Osteoblast (primary cell): ENCODE data around the gene TMEM255B. TPM values are rescaled to one million over a fixed set of nuclear protein-coding genes. Genes with fewer than 3 reads are reported as not detected.

Experiments
- DNase-seq: peaks from one replicate; pipeline ENCODE4 v3.0.0; 2011; ENCODE audit warnings: low spot score, mixed read lengths; ENCODE audit not compliant: insufficient read length; ENCODE audit errors: missing footprints
- H2AFZ ChIP-seq: 2 replicates; pipeline ENCODE4 v1.6.0; 2011; ENCODE audit warnings: mild to moderate bottlenecking, low read length
- H3K27ac ChIP-seq: 2 replicates; pipeline ENCODE4 v1.5.1; 2011; ENCODE audit warnings: mild to moderate bottlenecking, low read depth, low read length, moderate library complexity
- H3K27me3 ChIP-seq: 2 replicates; pipeline ENCODE4 v1.6.0; 2012; ENCODE audit warnings: mild to moderate bottlenecking, control low read depth, inconsistent platforms, low read length, moderate library complexity; ENCODE audit not compliant: insufficient read depth
- H3K36me3 ChIP-seq: 2 replicates; pipeline ENCODE4 v1.5.1; 2011; ENCODE audit warnings: mild to moderate bottlenecking, low read length, control low read depth, moderate library complexity; ENCODE audit not compliant: insufficient read depth
- H3K4me1 ChIP-seq: 2 replicates; pipeline ENCODE4 v1.5.1; 2011; ENCODE audit warnings: mild to moderate bottlenecking, low read length, control low read depth, moderate library complexity; ENCODE audit not compliant: insufficient read depth
- H3K4me2 ChIP-seq: 2 replicates; pipeline ENCODE4 v1.6.0; 2011; ENCODE audit warnings: mild to moderate bottlenecking, low read length; ENCODE audit not compliant: insufficient read depth
- H3K4me3 ChIP-seq: fragments of 200-600 bp; sonication (generic); 3 replicates; pipeline ENCODE4 v1.5.1; 2012; ENCODE audit warnings: mild to moderate bottlenecking, low read length, inconsistent platforms; ENCODE audit not compliant: insufficient read depth
- H3K79me2 ChIP-seq: 2 replicates; pipeline ENCODE4 v1.6.0; 2012; ENCODE audit warnings: mild to moderate bottlenecking, low read length, control low read depth, inconsistent platforms; ENCODE audit not compliant: insufficient read depth
- H3K9me3 ChIP-seq: 2 replicates; pipeline ENCODE4 v1.5.1; 2011; ENCODE audit warnings: low read depth, low read length, control low read depth
- H4K20me1 ChIP-seq: 2 replicates; pipeline ENCODE4 v1.6.0; 2012; ENCODE audit warnings: mild to moderate bottlenecking, low read length, control low read depth; ENCODE audit not compliant: insufficient read depth
- total RNA-seq: library from RNA; depleted of rRNA; stranded (reverse); fragments of >200 nt; gene quantifications from 2 replicates; pipeline ENCODE4 v1.2.3, GENCODE V29; 2012
- TF ChIP-seq, protein P1 (sequence below): IDR thresholded peaks from 2 replicates; pipeline ENCODE4 v1.5.1; 2011; ENCODE audit warnings: mild to moderate bottlenecking, low read depth, low read length, moderate library complexity; ENCODE audit errors: extremely low read depth

Gene TMEM255B
- total RNA-seq, 1 donor: 1.8 TPM

DNA sequence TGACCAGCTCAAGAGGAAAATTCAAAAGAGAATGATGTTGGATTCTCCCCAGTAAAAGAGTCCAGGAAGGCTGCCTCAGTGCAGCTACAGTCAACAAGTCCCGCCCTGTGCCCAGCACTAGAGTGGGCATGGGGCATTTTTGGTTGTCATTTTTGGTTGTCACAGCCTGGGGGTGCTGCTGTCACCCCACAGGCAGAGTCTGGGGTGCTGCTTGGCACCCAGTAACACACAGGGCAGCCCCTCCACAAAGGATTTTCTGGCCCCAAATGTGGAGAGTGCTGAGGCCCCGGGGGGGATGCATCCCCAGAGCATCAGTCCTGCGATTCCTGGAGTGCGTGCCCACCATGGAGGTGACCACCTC lies 28.2 kb upstream of the TMEM255B start:
- Histone ChIP-seq H3K27ac (no peak overlapping the region), H3K4me2 (no peak overlapping the region), H3K9me3 (no peaks in the 10 kb centered on the region), H2AFZ (no peak overlapping the region), H4K20me1 (no peaks in the 10 kb centered on the region), H3K79me2 (no peaks in the 10 kb centered on the region), H3K36me3 (no peaks in the 10 kb centered on the region), H3K27me3 (peaks cover 26% of the 10 kb centered on the region), H3K4me1 (no peaks in the 10 kb centered on the region), H3K4me3 (no peak overlapping the region)
- TF ChIP-seq, protein P1, sequence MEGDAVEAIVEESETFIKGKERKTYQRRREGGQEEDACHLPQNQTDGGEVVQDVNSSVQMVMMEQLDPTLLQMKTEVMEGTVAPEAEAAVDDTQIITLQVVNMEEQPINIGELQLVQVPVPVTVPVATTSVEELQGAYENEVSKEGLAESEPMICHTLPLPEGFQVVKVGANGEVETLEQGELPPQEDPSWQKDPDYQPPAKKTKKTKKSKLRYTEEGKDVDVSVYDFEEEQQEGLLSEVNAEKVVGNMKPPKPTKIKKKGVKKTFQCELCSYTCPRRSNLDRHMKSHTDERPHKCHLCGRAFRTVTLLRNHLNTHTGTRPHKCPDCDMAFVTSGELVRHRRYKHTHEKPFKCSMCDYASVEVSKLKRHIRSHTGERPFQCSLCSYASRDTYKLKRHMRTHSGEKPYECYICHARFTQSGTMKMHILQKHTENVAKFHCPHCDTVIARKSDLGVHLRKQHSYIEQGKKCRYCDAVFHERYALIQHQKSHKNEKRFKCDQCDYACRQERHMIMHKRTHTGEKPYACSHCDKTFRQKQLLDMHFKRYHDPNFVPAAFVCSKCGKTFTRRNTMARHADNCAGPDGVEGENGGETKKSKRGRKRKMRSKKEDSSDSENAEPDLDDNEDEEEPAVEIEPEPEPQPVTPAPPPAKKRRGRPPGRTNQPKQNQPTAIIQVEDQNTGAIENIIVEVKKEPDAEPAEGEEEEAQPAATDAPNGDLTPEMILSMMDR: peak; percentile 13
- no peak for DNase-seq

DNA sequence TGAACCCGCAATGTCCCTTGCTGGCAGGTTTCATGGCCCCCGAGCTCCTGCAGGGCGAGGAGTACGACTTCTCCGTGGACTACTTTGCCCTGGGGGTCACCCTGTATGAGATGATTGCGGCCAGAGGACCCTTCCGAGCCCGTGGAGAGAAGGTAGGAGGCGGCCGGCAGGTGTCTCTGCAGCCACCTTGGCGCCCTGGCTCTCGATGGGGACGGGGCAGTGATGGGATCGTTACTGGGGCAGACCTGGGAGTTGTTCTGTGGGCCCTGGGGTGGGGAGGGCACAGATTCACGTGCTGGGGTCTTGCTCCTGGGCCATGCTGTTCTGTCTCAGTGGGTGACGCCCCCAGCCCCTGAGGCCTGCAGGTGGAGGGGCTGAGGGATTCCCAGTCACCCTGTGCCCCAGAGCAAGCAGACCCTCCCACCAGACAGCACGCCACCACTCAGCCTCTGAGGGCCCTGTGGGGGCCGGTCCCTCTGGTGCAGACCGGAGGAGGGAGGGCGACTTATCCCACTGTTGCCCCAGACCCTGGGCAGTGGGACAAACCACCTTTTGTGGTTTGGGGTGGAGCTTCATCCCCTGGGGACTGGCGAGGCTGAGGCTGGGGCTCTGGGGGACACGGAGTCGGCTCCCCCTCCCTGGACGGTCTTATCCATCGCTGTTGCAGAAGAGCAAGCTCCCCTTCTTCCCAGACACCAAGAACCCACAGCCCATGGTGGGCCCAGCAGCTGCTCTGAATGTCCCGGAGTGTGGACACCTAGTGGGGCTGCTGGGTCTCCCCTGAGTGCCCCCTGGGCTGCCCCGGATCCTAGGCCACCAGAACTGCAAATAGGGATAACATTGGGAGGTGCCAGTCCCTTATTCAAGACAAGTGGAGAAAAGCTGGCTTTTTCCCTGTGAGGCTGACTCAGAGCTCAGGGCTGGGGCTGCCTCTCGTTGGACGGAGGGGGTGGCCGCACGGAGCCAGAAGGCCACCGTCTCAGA lies 27.5 kb upstream of the TMEM255B start:
- TF ChIP-seq, protein P1: no peak
- H3K4me1 ChIP-seq: no peaks in the 10 kb centered on the region
- H3K36me3 ChIP-seq: no peaks in the 10 kb centered on the region
- no peak overlapping the region for H3K4me3 ChIP-seq
- H2AFZ ChIP-seq: no peak overlapping the region
- H3K27me3 ChIP-seq: peaks cover 26% of the 10 kb centered on the region
- no peaks in the 10 kb centered on the region for H3K9me3 ChIP-seq
- no peaks in the 10 kb centered on the region for H3K79me2 ChIP-seq
- no peaks in the 10 kb centered on the region for H4K20me1 ChIP-seq
- H3K27ac ChIP-seq: no peak overlapping the region
- no peak overlapping the region for H3K4me2 ChIP-seq
- no peak for DNase-seq

DNA sequence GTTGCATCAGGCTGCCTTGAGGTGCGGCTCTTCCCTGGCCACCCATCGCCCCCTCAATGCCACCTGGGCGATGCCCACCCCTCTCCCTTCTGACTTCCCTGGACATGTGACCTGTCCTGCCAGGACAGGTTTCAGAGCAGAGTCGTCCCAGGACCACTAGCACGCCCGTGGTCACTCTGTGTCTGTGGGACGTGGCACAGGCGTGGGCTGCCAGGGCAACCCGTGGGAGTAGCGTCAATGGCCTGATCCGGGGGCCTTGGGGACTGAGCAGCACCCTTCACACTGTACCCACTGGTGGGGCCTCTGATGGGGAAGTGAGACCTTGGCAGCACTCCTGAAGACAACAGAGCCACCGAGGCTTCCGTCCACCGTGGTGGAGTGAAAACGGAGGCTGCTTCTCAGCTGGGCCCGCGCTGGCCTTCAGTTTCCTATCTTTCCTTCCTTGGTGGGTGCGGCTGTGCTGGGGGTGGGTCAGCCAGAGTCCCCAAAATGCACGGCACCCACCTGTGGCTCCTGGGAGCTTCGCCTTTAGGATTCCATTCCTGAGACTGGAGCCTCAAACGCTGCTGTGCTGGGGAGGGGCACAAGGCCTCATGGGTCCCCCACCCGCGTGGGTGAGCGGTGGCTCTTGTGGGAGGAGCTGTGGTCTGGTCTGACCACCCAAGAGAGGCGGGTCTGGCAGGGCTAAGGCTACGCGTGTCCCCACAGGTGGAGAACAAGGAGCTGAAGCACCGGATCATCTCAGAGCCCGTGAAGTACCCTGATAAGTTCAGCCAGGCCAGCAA lies 26.7 kb upstream of the TMEM255B start:
- no peaks in the 10 kb centered on the region for H3K79me2 ChIP-seq

More for the DNA sequence above, 26.7 kb upstream of the TMEM255B start:
- Histone ChIP-seq H2AFZ (no peak overlapping the region), H4K20me1 (no peaks in the 10 kb centered on the region), H3K36me3 (no peaks in the 10 kb centered on the region), H3K9me3 (no peaks in the 10 kb centered on the region), H3K27me3 (peaks cover 31% of the 10 kb centered on the region), H3K4me1 (no peaks in the 10 kb centered on the region), H3K27ac (no peak overlapping the region), H3K4me2 (no peak overlapping the region), H3K4me3 (no peak overlapping the region)
- no peak for DNase-seq
- TF ChIP-seq, protein P1: no peak
